MCF 10A (cell line): ENCODE data around the gene RAD51B. TPM values are rescaled to one million over a fixed set of nuclear protein-coding genes. Genes with fewer than 3 reads are reported as not detected.

Experiments
- BruUV-seq: library from RNA; stranded (reverse); fragments of 400-500 nt; replicated peaks from 2 replicates; lab custom pipeline; 2021; lab: Mats Ljungman, UMichigan
- CTCF ChIA-PET: fragments of 300-600 bp; sonication (Branson Sonifier 250); formaldehyde crosslinking; extraction: SDS; loops from one replicate; lab custom pipeline; 2021; ENCODE audit warnings: antibody characterized with exemption, inconsistent platforms; lab: Yijun Ruan, JAX
- POLR2A ChIA-PET: fragments of 300-600, 350-650 bp; sonication (Branson Sonifier 250); formaldehyde crosslinking; extraction: SDS; loops from one replicate; lab custom pipeline; 2020; ENCODE audit warnings: antibody characterized with exemption, inconsistent platforms; lab: Yijun Ruan, JAX
- DNase-seq: peaks from one replicate; pipeline ENCODE4 v3.0.0-alpha.2; 2018; ENCODE audit not compliant: unreplicated experiment
- H3K27ac Mint-ChIP-seq: one replicate; pipeline ENCODE4 v1.8.0; 2022; ENCODE audit warnings: mild to moderate bottlenecking, low read depth, mixed read lengths; ENCODE audit not compliant: unreplicated experiment
- H3K27me3 Mint-ChIP-seq: one replicate; pipeline ENCODE4 v1.8.0; 2022; ENCODE audit warnings: mixed read lengths; ENCODE audit not compliant: insufficient read depth, unreplicated experiment
- H3K36me3 Mint-ChIP-seq: one replicate; pipeline ENCODE4 v1.8.0; 2022; ENCODE audit warnings: mild to moderate bottlenecking, moderate library complexity, mixed read lengths; ENCODE audit not compliant: insufficient read depth, unreplicated experiment
- H3K4me1 Mint-ChIP-seq: one replicate; pipeline ENCODE4 v1.8.0; 2022; ENCODE audit warnings: mixed read lengths; ENCODE audit not compliant: insufficient read depth, unreplicated experiment
- H3K4me3 Mint-ChIP-seq: one replicate; pipeline ENCODE4 v1.8.0; 2022; ENCODE audit warnings: mild to moderate bottlenecking, moderate library complexity, mixed read lengths; ENCODE audit not compliant: unreplicated experiment
- H3K9me3 Mint-ChIP-seq: one replicate; pipeline ENCODE4 v1.8.0; 2022; ENCODE audit warnings: mixed read lengths; ENCODE audit not compliant: unreplicated experiment
- intact Hi-C: fragments of 100-400 bp; cut with micrococcal nuclease; formaldehyde crosslinking; loops from 2 replicates; pipeline ENCODE4 v1.14.1; 2022
- total RNA-seq: library from RNA; stranded (reverse); gene quantifications from 2 replicates; pipeline ENCODE4 v1.2.3, GENCODE V29; 2022
- TF ChIP-seq, protein P1 (sequence below): fragments of 200-600 bp; IDR thresholded peaks from one replicate; pipeline ENCODE4 v1.8.0; 2022; ENCODE audit warnings: antibody characterized with exemption, mild to moderate bottlenecking; ENCODE audit not compliant: unreplicated experiment

The RAD51B gene
- total RNA-seq, 1 experiment from 2014 or later, result 14.6 TPM

DNA sequence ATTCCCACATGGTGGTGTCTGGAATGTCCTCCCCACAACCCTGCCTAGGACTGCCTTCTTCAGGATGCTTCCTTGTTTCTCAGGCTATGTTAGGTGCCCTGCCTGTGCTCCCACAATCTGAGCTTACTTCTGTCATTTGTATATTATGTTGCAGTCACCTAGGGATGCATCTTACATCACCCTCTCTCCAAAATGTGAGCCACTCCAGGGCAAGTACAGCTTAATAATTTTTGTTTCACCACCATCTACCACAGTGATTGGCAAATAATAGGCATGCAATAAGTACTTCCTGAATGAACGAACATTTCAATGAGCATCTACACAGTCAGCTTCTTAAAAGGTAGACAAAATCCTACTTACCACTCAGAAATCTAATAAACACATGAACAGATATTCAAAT lies 40.8 kb upstream of the RAD51B start:
- no TSS peak for BruUV-seq
- Mint-ChIP-seq H3K4me1 (no peaks in the 10 kb centered on the region), H3K9me3 (no peaks in the 10 kb centered on the region), H3K27ac (no peak overlapping the region), H3K36me3 (peaks cover 86% of the 10 kb centered on the region), H3K4me3 (no peak overlapping the region), H3K27me3 (no peaks in the 10 kb centered on the region)
- DNase-seq, result no peak
- intact Hi-C loops, result no loop called here
- TF ChIP-seq, protein P1, sequence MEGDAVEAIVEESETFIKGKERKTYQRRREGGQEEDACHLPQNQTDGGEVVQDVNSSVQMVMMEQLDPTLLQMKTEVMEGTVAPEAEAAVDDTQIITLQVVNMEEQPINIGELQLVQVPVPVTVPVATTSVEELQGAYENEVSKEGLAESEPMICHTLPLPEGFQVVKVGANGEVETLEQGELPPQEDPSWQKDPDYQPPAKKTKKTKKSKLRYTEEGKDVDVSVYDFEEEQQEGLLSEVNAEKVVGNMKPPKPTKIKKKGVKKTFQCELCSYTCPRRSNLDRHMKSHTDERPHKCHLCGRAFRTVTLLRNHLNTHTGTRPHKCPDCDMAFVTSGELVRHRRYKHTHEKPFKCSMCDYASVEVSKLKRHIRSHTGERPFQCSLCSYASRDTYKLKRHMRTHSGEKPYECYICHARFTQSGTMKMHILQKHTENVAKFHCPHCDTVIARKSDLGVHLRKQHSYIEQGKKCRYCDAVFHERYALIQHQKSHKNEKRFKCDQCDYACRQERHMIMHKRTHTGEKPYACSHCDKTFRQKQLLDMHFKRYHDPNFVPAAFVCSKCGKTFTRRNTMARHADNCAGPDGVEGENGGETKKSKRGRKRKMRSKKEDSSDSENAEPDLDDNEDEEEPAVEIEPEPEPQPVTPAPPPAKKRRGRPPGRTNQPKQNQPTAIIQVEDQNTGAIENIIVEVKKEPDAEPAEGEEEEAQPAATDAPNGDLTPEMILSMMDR, result no peak
- ChIA-PET POLR2A (interaction anchor here (0.8 kb wide), 1 partner anchor 8 kb away, joined by 3 read pairs; no protein-coding TSS in a partner anchor), CTCF (no interaction called here)

DNA sequence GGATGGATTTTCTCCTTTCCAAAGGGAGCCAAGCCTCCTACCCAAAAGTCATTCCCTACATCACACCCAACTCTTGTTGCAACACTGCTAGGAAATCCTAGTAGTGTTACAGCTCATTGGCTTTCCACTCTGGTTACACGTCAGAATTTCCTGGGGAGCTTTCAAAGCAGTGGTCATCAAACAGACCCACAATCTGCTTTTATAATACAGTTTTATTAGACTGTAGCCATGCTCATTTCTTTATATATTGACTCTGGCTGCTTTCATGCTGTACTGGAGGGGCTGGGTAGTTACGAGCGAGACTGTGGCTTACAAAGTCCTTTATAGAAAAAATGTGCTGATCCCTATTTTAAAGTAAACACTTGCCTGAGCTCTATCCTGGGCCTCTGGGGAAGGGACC lies 37.5 kb upstream of the RAD51B start:
- TF ChIP-seq, protein P1, result no peak
- Mint-ChIP-seq H3K27ac (no peak overlapping the region), H3K9me3 (no peaks in the 10 kb centered on the region), H3K4me3 (no peak overlapping the region), H3K4me1 (no peaks in the 10 kb centered on the region), H3K36me3 (peaks cover 85% of the 10 kb centered on the region), H3K27me3 (no peaks in the 10 kb centered on the region)
- CTCF ChIA-PET, result no interaction called here
- POLR2A ChIA-PET, result no interaction called here
- DNase-seq, result no peak
- intact Hi-C loops, result no loop called here
- BruUV-seq, result no TSS peak

DNA sequence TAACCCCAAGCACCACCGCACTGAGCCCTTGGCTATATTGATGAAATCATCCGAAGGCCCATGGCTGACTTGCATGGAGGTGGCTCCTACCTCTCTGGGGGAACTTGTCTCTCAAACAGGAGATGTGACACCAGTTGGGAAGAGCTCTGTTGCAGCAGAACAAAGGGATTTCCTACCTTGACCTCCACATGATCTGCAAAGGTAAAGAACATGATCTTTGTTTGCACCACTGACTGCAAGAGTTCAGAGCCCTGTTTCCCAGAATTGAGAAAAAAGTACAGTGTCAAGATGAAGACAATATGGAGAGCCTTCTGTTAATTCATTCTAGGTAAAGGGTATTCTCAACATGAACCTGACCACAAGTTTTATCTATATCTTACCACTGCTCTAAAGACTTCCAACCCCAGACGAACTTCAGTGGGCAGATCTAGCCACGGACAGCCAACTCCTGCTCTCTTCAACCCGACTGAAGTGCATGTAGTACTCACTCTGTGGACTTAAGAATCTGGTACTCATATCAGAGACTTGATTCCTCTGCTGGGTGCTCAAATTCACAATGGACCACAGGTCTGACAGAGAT lies 35.2 kb upstream of the RAD51B start:
- CTCF ChIA-PET, result no interaction called here
- intact Hi-C loops, result no loop called here
- no TSS peak for BruUV-seq
- no peaks in the 10 kb centered on the region for H3K9me3 Mint-ChIP-seq
- no peaks in the 10 kb centered on the region for H3K27me3 Mint-ChIP-seq
- POLR2A ChIA-PET, result interaction anchor here (0.6 to 1.2 kb wide), 2 partner anchors 20 to 32 kb away, joined by 3 to 4 read pairs; partner anchors contain the start of gene ZFYVE26
- TF ChIP-seq, protein P1, result no peak
- H3K27ac Mint-ChIP-seq, result no peak overlapping the region
- no peak for DNase-seq
- no peak overlapping the region for H3K4me3 Mint-ChIP-seq
- H3K4me1 Mint-ChIP-seq, result no peaks in the 10 kb centered on the region
- peaks cover 89% of the 10 kb centered on the region for H3K36me3 Mint-ChIP-seq

DNA sequence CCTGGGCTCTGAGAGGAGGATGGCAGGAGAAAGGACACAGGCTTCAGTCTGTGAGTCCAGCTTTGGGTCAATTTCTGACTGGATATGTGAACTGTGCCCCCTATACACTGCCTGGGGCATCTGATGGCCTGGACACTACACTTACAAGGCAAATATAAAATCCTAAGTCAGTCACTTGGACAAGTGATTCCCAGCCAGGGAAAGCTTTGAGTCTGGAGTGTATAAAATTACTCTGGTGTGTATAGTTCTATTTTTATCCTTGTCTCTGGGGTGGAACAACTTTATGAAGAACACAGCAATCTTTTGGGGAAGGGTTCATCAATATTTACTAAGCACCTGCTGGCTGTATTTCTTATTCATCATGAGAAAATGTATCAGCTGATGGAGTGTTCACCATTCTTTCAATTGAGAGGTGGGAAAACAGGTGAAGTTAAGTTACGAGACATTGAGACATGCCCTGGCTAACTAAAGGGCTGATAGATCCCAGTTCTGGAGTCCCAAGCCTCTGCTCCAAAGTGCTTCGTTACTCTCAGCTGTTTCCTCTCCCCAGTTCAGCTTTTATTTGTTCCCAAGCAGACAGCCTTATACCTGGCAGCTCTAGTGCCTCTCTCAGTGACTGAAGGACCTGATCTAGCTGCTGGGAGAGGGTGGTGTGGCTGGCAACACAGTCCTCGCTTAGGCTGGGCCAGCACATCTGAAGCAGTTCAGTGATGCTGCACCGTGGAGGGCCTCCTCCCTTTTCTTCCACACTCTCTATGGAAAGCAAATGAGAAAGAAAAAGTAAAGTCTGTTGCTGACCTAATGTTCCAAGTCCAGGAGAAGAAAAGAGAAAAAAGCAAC lies 34.1 kb upstream of the RAD51B start:
- TF ChIP-seq, protein P1, result no peak
- Mint-ChIP-seq H3K27ac (no peak overlapping the region), H3K9me3 (no peaks in the 10 kb centered on the region), H3K27me3 (no peaks in the 10 kb centered on the region), H3K36me3 (peaks cover 91% of the 10 kb centered on the region), H3K4me1 (no peaks in the 10 kb centered on the region), H3K4me3 (no peak overlapping the region)
- ChIA-PET CTCF (no interaction called here), POLR2A (interaction anchor here (1.2 kb wide), 1 partner anchor 18 kb away, joined by 3 read pairs; no protein-coding TSS in a partner anchor)
- no TSS peak for BruUV-seq
- no peak for DNase-seq
- intact Hi-C loops, result no loop called here
